HL-60/S4 treated with phorbol 12-myristate 13-acetate at 8.2 ng/mL for 4 days and 3 days (cell line): Measurements from ENCODE around the gene C3orf33.
"Not testable (repeated sequence)": the region's sequence is repeated elsewhere in the genome, so short reads cannot be mapped to it uniquely, and the experiment has no call there.

Experiments used
- in situ Hi-C: fragments of 300-500 bp; cut with MboI; formaldehyde crosslinking; loops from 2 replicates; pipeline ENCODE4 v1.15.0; 2022; ENCODE audit warnings: low sequenced_read_pairs

Gene C3orf33, protein sequence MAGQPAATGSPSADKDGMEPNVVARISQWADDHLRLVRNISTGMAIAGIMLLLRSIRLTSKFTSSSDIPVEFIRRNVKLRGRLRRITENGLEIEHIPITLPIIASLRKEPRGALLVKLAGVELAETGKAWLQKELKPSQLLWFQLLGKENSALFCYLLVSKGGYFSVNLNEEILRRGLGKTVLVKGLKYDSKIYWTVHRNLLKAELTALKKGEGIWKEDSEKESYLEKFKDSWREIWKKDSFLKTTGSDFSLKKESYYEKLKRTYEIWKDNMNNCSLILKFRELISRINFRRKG

DNA sequence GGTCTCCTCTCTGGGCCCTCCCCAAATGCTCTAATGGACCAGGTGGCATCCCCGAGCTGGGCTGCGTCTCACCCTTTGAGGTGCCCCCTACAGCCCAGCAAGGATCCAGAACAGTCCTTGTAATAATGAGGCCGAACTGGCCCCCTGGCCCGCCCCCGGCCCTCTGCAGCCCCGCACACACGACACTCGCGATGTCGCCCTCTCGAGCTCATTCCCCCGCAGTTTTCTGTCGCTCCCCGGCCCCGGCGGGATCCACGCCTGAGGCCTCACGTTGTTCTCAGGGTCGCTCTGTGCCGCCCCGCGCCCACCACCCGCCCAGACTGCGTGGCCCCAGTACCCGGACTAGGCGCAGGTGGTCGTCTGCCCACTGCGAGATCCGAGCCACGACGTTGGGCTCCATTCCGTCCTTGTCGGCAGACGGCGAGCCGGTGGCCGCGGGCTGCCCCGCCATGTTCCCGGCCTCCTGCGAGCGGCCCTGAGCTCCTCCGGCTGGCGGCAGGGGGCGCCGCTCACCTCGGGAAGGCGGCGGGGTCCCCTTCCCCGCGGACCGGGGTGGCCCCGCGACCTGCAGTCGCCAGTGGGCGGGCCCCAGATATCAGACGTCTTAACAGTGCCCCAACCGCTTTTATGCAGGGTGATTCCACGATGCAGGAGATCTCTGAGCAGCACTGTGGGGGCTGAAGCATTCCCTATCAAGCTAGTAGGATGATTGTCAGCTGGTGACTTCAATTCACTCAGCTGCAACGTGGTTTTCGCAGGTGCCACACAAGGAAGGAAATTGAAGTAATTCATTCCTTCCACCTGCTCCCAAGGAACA, at the start of gene C3orf33:
C3orf33 (minus strand) TSS at position 477 of the 817 bp plus-strand sequence; CDS start at position 451, 26 bp downstream.
- in situ Hi-C loops, result no loop called here

DNA sequence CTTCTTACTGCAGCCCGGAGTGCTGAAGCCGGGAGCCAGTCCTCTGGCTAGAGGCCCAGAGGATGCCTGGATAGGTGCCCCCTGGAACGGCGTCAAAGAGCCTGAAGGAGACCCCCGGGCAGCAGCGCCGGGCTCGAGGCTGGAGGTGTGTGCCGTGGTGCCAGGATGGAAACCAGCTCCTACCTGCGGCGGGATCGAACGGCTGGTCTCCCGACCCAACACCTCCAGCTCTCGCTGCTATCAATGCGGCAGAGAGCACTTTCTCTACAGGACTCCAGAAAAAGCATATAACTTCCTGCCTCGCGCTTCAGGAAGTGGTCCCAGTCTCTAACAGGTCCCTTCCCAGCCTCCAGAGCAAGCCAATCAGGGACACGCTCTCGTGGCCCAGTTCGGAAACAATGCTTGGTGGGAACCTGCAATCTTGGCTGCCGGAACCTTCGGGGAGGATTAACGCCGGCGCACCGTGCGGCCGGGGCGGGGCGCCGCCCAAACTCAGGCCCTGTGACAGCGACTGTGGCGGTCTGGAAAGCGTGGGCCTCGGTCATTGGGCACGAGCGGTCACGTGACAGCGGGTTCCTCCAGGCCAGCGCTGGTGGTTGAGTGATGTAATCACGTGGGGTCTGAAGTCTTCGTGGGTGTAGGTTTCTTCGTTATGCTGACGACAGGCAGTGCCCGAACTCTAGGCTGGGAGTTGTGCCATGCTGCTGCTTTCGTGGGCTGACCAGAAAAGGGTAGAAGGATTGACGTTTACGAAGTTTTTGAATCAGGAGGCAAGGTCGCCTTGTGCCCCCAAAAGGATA, 48.3 kb upstream of the C3orf33 start, which contains the start of gene SLC33A1:
SLC33A1 (minus strand) TSS at position 287 of the 800 bp plus-strand sequence. CDS start 430 bp downstream, outside the sequence.
- in situ Hi-C loops, result no loop called here

DNA sequence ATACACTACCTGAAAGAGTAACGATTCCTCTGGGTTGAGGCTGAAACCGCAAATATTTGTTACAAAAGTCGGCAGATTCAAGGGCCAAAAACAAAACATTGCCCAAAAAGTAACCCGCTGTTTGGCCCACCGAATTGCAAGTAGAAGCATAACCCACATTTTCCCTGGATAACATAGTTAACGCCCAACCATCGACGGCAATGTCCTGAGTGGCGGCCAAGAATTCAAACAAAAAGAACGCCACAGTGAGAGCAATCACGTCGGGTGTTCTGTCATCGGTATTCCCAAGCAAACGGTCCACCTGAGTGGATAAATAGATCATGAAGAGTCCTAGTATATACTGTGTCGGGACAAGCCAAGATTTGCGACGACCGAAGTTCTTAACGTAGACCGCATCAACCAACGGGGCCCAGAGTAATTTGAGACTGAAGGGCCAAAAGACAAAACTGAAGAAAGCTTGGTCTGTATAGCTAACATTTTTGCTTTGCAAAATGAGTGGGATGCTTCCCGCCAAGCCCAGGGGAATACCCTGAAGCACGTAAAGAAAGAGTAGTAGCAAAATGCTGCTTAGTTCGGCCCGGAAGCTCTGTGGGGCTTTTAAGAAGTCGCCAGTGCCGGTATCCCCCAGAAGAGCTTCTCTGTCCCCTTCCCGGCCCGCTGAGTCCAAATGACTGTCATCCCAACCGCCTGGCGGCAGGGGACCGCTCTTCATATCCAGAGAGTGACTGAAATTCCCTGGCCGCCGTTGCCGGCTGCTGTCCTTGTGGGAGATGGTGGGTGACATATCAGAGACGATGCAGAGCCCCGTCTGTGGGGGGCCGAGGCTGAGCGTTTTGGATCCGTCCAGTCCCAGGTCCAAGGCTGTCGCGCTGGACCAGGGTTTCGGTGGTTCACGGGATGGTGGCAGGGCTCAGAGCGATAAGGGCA, 47.4 kb upstream of the C3orf33 start:
- in situ Hi-C loops, result no loop called here

DNA sequence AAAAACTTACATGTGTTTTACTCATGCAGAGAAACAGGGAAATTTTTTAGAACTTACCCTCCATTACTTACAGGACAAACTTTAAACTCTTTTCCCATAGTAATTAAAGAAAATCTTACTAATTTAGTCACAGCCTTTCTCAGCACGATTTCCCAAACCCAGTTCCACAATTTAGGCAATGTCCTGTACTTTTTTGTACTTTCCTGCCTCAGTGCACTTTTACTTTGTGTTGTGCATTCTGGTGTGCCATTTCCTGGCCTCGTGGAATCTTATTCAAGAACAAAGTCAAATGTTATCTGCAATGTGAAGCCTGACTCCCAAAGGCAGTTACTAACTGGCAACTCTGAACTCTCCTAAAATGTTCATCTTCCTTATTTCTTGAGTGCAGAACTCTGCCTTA, 46.3 kb upstream of the C3orf33 start:
- in situ Hi-C loops, result no loop called here

DNA sequence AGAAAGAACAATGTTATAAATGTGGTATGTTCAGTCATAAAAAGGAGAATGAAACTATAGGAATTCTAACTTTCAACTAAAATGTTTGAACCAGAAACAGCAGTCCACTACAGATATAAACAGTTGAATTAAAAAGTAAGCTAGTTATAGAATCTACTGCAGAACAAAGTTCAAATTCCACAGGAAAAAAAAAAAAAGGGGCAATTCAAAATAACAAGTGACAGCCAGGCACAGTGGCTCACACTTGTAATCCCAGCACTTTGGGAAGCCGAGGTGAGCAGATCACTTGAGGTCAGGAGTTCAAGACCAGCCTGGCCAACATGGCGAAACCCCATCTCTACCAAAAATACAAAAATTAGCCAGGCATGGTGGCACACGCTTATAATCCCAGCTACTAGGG, 43.3 kb upstream of the C3orf33 start:
- in situ Hi-C loops, result not testable (repeated sequence)

DNA sequence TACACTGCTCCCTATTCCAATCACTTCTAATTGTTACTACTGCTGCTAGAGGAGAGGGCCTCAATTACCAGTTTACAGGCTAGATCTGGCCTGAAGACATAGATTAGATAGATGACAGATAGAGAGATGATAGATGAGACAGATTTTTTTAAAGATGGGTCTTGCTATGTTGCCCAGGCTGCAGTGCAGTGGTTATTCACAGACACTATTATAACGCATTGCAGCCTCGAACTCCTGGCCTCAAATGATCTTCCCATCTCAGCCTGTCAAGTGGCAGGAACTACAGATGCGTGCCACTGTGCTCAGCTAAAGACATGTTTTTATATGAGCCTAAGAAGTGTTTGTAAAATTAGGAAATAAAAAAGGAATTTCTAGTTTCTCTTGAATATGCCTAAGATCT, 41.9 kb upstream of the C3orf33 start:
- in situ Hi-C loops, result no loop called here

DNA sequence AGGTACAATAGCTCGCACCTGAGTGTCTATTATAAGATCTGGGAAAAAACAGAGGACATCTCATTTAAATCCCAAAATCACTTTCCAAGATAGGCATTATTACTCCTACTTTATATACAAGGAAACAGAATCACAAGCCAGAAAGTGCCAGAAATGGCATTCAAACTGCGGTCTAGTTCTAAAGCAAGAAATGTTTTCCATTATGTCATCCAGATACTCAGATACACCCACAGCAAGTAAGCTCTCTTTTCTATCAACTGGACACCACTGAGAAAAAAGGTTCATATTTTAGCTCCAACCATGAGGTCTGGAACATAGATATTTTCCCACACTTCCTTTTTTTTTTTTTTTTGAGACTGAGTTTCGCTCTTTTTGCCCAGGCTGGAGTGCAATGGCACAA, 40.0 kb upstream of the C3orf33 start:
- in situ Hi-C loops, result no loop called here

DNA sequence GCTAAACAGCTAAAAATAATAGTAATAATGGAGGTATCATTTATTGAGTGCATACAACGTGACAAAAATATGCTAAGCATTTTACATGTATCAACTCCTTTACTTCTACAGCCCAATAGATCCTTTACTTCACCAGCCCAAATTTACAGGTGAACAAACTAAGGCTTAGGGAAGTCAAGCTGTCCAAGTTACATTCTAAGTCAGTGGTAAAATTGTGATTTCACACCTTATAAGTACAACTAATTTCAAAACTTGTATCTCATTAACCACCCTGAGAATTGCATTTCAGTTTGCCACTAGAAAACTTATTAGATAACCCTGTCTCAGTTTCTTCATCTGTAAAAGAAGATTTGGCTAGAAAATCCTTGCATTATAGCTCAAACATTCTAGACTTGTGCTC, 37.5 kb upstream of the C3orf33 start:
- in situ Hi-C loops, result no loop called here

DNA sequence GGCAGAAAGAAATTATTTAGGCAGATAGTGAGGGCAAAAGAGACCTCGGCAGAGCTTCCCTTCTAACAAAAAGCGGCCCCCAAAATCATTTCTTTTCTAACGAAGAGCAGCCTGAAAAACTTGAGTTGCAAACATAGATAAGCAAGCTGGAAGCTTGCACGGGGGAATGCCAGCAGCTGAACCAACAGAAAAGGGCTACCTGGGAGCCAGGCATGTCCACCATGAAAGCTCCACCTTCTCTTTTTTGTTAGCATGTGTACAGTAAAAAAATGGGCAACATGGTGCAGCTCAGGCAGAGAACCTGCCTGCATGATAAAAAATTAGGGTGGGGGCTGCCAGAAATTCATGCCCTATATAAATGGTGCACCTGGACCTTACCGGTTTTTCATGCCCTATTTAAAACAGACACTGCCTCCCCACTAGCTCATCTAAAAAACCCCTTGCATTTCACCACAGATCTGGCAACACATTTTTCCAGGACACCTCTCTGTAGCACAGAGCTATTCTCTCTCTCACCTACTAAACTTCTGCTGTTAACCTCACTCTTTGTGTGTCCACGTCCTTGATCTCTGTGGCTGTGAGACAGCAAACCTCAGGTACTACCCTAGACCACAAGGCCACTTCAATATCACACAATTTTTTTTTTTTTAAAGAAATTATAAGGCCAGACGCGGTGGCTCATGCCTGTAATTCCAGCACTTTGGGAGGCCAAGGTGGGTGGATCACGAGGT, 29.4 kb upstream of the C3orf33 start:
- in situ Hi-C loops, result no loop called here

DNA sequence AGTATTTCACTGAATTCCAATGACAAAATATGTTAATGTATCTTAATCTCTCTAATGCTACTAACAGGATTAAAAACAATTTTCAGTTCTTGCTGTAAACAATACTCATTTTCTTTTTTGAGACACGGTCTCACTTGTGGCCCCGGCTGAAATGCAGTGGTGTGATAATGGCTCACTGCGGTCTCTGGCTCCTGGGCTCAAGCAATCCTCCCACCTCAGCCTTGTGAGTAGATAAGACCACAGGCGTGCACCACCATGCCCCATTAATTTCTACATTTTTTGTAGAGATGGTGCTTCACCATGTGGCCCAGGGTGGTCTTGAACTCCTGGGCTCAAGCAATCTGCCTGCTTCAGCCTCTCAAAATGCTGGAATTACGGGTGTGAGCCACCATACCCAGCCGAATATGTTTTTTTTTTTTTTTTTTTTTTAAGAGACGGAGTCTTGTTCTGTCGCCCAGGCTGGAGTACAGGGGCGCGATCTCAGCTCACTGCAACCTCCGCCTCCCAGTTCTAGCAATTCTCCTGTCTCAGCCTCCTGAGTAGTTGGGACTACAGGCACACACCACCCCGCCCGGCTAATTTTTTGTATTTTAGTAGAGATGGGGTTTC, 22.5 kb upstream of the C3orf33 start:
- in situ Hi-C loops, result not testable (repeated sequence)

DNA sequence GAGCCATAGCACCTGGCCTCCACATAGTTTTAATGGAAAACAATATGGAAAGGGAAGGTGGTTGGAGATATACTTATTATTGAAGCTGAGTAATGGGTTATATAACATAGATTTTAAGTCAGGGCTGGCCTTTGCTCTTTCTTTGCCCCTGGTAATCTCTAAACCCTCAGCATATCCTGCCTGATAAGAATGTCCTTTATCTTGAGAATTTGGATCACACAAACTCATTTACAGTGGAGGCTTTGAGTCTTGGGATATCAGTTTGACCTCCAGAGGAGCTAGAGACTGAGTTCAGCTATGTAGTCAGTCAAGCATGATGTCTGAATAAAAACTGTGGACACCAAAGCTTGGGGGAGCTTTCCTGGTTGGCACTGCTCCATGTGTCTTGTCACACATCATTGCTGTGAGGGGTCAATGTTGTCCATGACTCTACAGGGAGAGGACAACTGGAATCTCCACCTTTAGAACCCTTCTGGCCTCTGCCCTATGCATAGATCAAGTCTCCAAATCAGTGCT, 9.0 kb upstream of the C3orf33 start:
- in situ Hi-C loops, result no loop called here

DNA sequence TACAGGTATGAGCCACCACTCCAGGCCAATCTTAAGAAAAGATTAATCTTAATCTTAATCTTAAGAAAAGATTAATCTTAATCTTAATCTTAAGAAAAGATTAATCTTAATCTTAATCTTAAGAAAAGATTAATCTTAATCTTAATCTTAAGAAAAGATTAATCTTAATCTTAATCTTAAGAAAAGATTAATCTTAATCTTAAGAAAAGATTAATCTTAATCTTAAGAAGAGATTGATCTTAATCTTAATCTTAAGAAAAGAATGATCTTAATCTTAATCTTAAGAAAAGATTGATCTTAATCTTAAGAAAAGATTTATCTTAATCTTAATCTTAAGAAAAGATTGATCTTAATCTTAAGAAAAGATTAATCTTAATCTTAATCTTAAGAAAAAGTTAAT, 7.1 kb upstream of the C3orf33 start:
- in situ Hi-C loops, result not testable (repeated sequence)

DNA sequence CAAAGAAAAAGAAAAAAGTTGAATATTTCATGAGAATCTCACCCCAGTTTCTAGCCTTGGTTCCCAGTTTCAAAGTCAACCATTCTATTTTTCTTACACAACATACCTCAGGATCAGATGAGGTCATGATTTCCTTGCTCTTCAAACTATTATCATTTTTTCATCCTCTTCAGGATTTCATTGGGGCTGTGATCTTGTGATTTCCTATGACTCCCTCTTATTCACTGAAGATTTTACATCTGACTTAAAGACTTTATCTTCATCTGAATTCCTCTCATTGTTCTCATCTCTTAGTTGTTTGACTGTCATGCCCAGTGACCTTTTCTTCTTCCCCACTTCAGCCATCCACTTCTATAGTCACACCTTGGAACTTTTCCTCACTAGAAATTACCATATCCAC, 3.1 kb upstream of the C3orf33 start:
- in situ Hi-C loops, result no loop called here

DNA sequence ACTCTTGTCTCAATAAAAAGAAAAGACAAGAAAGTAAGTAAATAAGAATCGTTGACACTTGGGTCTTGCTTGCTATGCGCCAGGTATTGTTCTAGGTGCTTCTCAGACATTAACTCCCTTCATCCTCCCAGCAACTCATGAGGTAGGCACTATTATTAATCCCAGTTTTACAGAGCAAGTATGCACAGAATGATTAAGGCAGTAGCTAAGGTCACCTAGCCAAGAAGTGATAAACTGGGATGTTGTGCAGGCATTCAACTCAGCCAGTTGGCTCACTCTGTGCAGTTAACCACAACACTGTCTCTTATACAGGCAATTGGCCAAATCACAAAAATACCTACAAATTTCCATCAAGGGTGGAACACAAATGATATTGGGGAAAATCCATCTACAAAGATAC, 1.7 kb upstream of the C3orf33 start:
- in situ Hi-C loops, result no loop called here

DNA sequence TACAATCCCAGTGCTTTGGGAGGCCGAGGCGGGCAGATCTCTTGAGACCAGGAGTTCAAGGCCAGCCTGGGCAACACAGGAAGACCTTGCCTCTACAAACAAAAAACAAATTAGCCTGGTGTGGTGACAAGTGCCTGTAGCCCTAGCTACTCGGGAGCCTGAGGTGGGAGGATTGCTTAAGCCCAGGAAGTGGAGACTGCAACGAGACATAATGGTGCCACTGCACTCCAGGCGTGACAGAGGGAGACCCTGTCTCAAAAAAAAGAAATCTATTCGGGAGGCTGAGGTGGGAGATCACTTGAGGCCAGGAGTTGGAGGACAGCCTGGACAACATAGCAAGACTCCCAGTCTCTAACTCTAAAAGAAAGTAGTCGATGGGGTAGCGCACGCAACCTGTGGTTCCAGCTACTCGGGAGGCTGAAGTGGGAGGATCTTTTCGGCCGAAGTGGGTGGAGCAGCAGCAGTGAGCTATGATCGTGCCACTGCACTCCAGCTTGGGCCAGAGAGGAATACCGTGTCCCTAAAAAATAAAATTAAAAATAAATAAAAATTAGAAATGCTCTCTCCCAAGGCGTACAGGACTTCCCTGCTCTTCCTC, 775 bp downstream of the C3orf33 start:
- in situ Hi-C loops, result no loop called here

DNA sequence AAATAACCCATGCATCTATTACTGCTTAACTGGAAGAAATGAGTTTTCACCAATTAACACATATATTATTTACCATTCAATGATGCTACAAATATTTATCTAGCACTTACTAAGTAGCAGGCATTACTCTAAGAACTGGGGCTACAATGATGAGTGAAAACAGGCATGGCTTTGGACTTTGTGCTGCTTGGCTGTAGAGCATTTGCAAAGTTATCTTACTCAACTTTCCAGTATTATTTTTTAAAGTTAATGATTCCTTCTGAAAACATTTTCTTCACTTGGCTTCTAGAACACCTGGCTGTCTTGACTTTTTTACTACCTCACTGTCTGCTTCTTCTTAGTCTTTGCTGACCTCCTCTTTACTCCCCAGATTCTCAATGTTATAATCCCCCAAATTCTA, 1.8 kb downstream of the C3orf33 start:
- in situ Hi-C loops, result no loop called here

DNA sequence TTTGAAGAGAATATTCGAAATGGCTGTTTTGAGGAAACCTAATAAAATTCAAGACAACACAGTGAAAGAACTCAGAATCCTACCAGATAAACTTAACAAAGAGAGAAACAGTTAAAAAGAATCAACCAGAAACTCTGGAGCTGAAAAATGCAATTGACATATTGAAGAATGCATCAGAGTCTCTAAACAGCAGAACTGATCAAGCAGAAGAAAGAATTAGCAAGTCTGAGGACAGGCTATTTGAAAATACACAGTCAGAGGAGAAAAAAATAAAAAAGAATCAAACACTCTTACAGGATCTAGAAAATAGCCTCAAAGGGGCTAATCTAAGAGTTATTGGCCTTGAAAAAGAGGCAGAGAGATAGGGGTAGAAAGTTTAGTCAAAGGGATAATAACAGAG, 13.5 kb downstream of the C3orf33 start:
- in situ Hi-C loops, result no loop called here

DNA sequence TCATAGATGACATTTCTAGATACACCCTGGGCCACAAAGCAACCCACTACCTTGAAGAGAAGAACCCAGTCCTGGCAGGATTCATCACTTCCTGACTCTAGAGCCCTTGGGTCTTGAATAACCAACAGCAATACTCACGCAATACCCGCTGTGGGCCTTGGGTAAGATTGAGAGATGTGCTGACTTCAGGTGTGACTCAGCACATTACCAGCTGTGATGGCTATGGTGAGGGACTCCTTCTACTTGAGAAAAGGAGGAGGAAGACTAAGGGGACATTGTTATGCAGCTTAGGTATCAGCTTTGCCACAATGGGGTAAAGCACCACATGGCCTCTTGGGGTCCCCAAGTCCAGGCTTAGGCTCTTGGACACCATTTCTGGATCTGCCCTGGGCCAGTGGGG, 14.9 kb downstream of the C3orf33 start:
- in situ Hi-C loops, result no loop called here
